GM19328 (cell line): ENCODE measurements around the gene CCDC192.
"Not testable (repeated sequence)": the region's sequence is repeated elsewhere in the genome, so short reads cannot be mapped to it uniquely, and the experiment has no call there.

Source experiments
- ATAC-seq: cut with Tn5 transposase; IDR thresholded peaks from one replicate; pipeline ENCODE4 v1.9.1; 2021; ENCODE audit warnings: mild to moderate bottlenecking, moderate library complexity; ENCODE audit not compliant: unreplicated experiment

Gene CCDC192

GRCh38 chr5:127839496-127840197, 136.5 kb downstream of the CCDC192 start:
- peak; percentile 39 for ATAC-seq

GRCh38 chr5:127840198-127840524, 137.0 kb downstream of the CCDC192 start:
- peak; percentile 53 for ATAC-seq

- no peak for ATAC-seq
These were observed 137.6 kb downstream of the CCDC192 start for GRCh38 chr5:127840809-127841208.

GRCh38 chr5:127844581-127845021, 141.4 kb downstream of the CCDC192 start:
- ATAC-seq = no peak

GRCh38 chr5:127846884-127847283, 143.7 kb downstream of the CCDC192 start:
- no peak for ATAC-seq

- ATAC-seq = not testable (repeated sequence)
These were observed 144.4 kb downstream of the CCDC192 start for GRCh38 chr5:127847641-127848040.

- ATAC-seq = no peak
These were observed 144.9 kb downstream of the CCDC192 start for GRCh38 chr5:127848098-127848497.

- ATAC-seq = no peak
These were observed 146.2 kb downstream of the CCDC192 start for GRCh38 chr5:127849408-127849807.

- ATAC-seq = no peak
These were observed 146.7 kb downstream of the CCDC192 start for GRCh38 chr5:127849891-127850290.

GRCh38 chr5:127851964-127852363, 148.8 kb downstream of the CCDC192 start:
- no peak for ATAC-seq

- ATAC-seq = no peak
These were observed 151.3 kb downstream of the CCDC192 start for GRCh38 chr5:127854520-127854919.

GRCh38 chr5:127856292-127856691, 153.1 kb downstream of the CCDC192 start:
- ATAC-seq = no peak

GRCh38 chr5:127858116-127858784, 155.1 kb downstream of the CCDC192 start:
- ATAC-seq = no peak

GRCh38 chr5:127860291-127860690, 157.1 kb downstream of the CCDC192 start:
- no peak for ATAC-seq

- ATAC-seq = no peak
These were observed 160.0 kb downstream of the CCDC192 start for GRCh38 chr5:127863161-127863560.

- ATAC-seq = no peak
These were observed 160.6 kb downstream of the CCDC192 start for GRCh38 chr5:127863610-127864395.

- ATAC-seq = no peak
These were observed 161.3 kb downstream of the CCDC192 start for GRCh38 chr5:127864511-127864910.

- no peak for ATAC-seq
These were observed 162.1 kb downstream of the CCDC192 start for GRCh38 chr5:127865273-127865672.

GRCh38 chr5:127867022-127867783, 164.0 kb downstream of the CCDC192 start:
- ATAC-seq = no peak

GRCh38 chr5:127870914-127871313, 167.7 kb downstream of the CCDC192 start:
- peak; percentile 61 for ATAC-seq
